DMS 273 treated with DMSO at 0.1 percent for 48 hours (cell line): Measurements from ENCODE around the gene PALS2.

Source experiments
- DNase-seq: peaks from one replicate; lab custom pipeline; 2025; lab: John Stamatoyannopoulos, UW

Gene PALS2

DNA sequence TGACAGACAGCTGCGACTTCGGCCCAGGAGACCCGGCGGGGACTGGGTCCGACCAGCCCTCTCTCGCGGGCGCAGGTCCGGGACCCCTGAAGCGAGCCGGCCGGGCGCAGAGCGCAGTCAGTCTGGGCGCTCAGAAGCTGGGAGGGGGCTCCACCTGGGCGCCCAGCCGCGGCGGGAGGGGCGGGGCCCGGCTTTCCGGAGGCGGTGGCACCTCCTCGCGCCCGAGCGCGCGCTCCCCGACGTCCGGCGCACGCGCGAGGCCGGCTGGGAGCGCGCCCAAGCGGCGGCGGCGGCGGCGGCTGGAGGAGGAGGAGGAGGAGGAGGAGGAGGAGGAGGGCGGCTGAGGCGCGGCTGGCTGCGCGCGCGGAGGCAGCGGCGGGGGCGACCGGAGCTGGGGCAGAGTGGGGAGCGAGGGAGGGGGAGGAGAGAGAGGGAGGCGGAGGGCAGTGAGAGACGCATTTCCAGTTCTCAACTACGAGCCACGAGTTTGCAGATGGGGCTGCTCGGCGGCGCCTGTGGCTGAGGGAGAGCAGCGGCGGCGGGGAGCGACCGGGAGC lies at the start of gene PALS2:
TSS of gene PALS2 (plus strand) at position 456 of the 557 bp plus-strand sequence. CDS start 50,216 bp downstream, outside the sequence.
- DNase-seq = peak; percentile 59

GRCh38 chr7:24531255-24531654 lies 42.0 kb upstream of the PALS2 start:
- no peak for DNase-seq

DNA sequence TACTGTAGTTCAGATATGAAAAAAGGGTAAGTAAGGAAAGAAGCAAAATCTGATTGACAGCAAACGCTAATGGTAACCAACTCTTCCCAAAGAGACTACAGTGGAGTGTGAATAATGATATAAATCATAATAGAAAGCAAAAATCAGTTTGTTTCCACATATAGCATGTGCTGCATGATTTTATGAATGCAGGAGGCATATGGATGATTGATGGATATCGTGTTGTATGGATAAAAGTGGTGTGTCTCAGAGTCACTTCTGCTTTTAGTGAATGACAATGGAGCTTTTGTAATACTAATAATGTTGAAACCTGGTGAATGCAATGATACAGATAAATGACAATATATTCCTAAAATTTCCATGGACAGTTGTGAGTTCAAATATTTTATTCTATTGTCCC lies 36.6 kb upstream of the PALS2 start:
- DNase-seq = no peak

DNA sequence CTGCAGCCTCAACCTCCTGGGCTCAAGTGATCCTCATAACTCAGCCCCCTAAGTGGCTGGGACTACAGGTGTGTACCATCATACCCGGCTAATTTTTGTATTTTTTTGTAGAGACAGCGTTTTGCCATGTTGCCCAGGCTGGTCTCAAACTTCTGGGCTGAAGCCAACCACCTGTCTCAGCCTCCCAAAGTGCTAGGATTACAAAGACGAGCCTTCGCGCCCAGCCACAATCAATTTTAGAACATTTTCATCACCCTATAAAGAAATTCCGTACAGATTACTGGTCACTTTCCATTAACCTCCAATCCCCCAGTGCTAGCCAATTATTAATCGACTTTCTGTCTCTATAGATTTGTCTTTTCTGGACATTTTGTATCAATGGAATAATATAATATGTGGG lies 32.3 kb upstream of the PALS2 start:
- DNase-seq = no peak

- DNase-seq = no peak
Observed at GRCh38 chr7:24545215-24545614, 28.0 kb upstream of the PALS2 start.

DNA sequence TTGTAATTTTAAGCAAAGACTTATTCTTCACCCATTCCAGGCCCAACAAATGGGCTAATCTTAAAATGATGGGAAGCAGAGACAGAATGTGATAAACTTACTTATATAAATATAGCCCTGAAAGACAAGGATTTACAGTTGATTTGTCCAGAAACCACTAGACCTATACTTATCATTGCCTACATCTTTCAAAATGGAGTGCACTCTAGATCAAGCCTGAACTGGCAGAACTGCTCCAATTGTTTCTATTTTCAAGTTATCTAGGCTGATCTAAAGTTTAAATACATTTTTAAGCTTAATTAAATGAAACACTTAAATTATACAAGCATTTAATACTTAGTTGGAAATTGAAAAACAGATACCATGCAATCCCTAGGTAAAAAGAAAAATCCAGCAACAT lies 24.9 kb upstream of the PALS2 start:
- DNase-seq = no peak

- DNase-seq = no peak
Observed at GRCh38 chr7:24549991-24550390, 23.3 kb upstream of the PALS2 start.

DNA sequence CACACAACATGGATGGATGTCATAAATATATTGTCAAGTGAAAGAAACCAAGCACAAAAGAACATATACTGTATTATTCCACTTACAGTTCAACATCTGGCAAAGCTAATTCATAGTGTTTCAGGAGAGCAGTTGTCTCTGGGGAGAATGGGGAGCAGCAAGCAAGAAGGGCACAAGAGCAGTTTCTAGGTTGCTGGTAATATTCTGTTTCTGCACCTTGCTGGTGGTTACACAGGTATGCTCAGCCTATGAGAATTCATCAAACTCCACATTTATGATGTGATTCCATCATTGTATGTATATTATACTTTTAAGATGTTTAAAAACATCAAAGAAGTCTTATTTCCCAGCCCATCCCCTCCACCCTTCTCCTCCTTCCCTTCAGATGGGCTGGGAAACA lies 18.1 kb upstream of the PALS2 start:
- DNase-seq = no peak

DNA sequence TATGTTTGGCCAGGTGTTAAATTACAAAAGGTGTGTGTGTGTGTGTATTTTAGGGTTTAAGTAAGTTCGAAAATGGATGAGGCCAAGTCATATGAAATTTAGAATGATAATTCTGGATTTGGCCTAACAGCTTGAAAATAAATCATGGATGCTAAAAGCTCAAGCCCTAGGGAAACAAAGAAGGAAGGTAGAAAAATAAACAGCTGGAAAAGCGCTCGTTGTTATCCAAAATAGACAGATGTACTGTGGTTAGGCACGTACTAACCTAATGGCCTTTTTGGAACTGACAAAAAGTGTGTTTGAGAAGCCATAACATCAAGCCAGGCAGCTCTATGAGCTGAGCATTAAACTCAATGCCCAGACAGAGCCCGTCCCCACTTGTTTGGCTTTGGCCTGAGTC lies 17.5 kb upstream of the PALS2 start:
- DNase-seq = no peak

DNA sequence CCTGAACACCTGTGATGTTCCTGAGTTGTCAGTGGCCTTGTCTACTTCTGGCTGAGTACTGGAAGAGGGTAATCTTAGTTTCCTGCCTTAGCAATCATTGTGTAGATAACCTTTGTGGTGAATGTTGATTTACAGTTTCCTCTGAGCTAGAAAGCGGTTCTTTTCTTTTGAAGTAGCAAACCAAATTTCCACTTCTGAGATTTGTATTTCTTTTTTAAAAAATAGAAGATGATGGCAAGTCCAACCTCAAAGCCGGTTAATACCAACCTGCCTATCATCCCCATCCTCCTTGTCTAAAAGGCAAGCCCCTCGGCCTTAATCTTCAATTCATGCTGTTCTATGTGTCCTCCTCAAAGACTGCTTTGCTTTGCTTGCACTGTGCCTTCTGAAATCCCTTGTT lies 12.5 kb upstream of the PALS2 start:
- DNase-seq = no peak

DNA sequence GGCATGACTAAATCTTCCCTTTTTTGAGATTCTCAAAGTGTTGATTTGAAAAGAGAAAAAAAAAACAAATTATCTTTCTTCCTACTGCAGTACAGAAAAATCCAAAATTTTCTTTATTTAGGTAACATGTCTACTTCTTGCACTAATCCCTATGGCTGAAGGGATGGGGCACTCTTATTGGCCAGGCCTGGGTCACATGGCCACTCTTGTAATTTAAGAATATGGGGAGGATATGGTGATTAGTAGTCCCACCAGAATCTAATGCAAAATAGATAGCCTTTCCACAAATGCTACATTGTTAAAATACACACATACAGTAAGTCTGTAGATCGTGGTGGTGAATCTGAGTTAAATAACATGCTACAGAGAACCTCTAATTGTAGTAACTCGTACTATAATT lies 7.0 kb upstream of the PALS2 start:
- DNase-seq = no peak

GRCh38 chr7:24570983-24571382 lies 2.3 kb upstream of the PALS2 start:
- DNase-seq = no peak

GRCh38 chr7:24572016-24572392 lies 1.2 kb upstream of the PALS2 start:
- no peak for DNase-seq

DNA sequence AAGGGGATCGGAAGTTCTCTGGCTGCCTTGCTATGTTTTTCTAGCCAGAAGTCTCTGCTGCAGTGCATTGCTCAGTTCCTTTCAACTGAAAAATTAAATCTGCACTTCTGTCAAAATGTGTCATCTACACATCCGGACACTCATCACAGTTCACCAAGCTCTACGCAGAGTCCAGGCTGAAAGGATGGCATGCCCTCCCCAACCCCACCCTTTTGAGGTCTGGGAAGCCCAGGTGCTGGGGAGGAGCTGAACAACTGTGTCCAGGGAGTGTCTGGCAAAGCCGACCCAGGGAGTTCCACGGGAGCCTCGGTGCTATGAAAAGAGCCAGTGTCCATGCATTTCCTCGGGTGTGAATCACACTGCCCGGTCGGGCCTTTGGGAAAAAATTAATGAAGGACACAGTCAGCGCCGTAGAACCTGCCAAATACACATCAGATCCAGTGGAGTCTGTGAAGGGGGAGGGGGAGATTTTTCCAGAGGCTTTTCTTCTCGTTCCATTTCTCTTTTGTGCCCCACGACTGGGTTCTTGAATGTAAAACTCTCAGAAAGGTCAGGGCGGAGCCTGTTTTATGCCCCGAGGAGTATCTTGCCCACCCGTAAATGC lies 757 bp upstream of the PALS2 start:
- DNase-seq = no peak

DNA sequence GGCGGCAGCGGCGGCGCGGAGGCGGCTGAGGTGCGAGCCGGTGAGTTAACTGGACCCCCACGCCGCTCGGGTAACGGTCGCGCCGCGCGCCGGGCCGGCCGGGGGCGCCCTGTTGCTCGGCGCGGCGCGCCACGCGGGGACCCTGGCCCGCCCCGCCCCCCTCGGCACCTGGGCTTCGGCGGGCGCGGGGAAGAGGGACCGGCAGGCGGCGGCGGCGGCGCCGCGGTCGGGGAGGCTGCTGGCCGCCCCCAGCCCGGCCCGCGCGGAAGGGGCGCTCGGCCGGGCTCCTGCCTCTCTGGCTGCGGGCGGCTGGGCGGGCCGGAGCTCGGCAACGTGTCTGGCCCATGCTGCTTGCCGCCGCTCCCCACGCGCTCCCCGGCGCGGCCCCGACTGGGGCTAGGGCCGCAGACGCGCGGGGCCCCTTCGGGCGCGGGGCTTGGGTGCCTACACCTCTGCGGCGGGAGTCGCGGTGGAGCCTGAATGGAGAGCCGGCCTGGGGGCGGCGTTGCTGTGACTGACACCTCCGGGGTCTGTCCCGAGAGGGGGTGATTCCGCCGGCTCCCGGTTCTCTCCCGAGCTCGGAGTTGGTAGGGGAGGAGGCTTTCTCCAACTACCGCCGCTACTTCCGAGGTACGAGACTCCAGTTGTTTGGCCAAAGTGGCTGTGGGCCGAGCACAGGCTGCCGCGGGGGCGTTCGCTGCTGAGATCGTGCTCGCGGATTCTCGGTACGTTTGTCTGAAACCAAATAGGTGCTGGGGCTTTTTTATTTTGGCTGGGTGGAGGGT lies 494 bp downstream of the PALS2 start:
- peak; percentile 34 for DNase-seq

- DNase-seq = no peak
Observed at GRCh38 chr7:24574386-24574785, 1.1 kb downstream of the PALS2 start.

DNA sequence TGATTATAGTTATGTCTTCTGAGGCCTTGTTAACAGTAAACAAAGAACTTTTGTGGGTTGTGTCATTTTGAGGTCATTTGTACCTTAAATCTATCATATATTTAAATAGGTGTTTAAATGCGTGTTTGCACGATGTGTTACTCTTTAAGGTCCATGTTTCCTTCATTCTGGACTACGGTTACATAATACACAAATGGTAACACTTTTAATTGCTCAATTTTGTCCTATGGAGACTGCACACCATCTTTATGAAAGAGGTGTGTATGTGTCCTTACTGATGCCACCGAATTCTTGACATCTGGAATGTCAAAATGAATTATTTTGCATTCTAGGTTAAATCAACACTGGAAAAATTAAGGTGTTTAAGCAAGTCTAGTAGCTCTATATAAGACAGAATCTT lies 1.7 kb downstream of the PALS2 start:
- DNase-seq = no peak

GRCh38 chr7:24576171-24577025 lies 3.1 kb downstream of the PALS2 start:
- DNase-seq = peak; percentile 68

GRCh38 chr7:24578052-24578451 lies 4.8 kb downstream of the PALS2 start:
- DNase-seq = no peak

GRCh38 chr7:24580283-24580946 lies 7.2 kb downstream of the PALS2 start:
- no peak for DNase-seq

- DNase-seq = no peak
Observed at GRCh38 chr7:24582166-24582565, 8.9 kb downstream of the PALS2 start.

- DNase-seq = no peak
Observed at GRCh38 chr7:24587853-24588252, 14.6 kb downstream of the PALS2 start.
